Breast epithelium (tissue), 4 donors: ENCODE measurements around the gene CYP2B6. TPM values are rescaled to one million over a fixed set of nuclear protein-coding genes. Genes with fewer than 3 reads are reported as not detected.

Experiments
- DNase-seq, 2 donors: peaks; one replicate each; pipeline ENCODE4 v3.0.0-alpha.2; 2019; ENCODE audit warnings: low spot score in 2 of 2
- H3K27ac ChIP-seq, 2 donors: fragments of 200-600 bp; sonication (generic) in 1 of 2; one replicate each; pipeline ENCODE4 v1.5.1; 2016 to 2019; ENCODE audit warnings: mild to moderate bottlenecking in 1 of 2
- H3K27me3 ChIP-seq, 2 donors: fragments of 200-600 bp; sonication (generic) in 1 of 2; one replicate each; pipeline versions ENCODE4 v1.5.1 to v1.6.0; 2017 to 2019; ENCODE audit warnings: control low read depth in 1 of 2, mild to moderate bottlenecking in 1 of 2
- H3K36me3 ChIP-seq: fragments of 200-600 bp; one replicate; pipeline ENCODE4 v1.5.1; 2019
- H3K4me1 ChIP-seq, 2 donors: fragments of 200-600 bp; sonication (generic); one replicate each; pipeline ENCODE4 v1.5.1; 2016 to 2019; ENCODE audit warnings: control low read depth in 1 of 2
- H3K4me3 ChIP-seq, 3 donors: fragments of 200-600 bp; sonication (generic); 1 replicate in 2 of 3; 2 replicates in 1 of 3; pipeline ENCODE4 v1.5.1; 2016 to 2019; ENCODE audit warnings: mild to moderate bottlenecking in 3 of 3, moderate library complexity in 2 of 3
- H3K9me3 ChIP-seq, 2 donors: fragments of 200-600 bp; sonication (generic) in 1 of 2; one replicate each; pipeline ENCODE4 v1.5.1; 2016 to 2019; ENCODE audit warnings: control low read depth in 1 of 2
- POLR2A ChIP-seq: fragments of 450-650 bp; IDR thresholded peaks from one replicate; pipeline ENCODE4 v1.6.1; 2016; ENCODE audit warnings: antibody characterized with exemption, mild to moderate bottlenecking, moderate library complexity
- POLR2AphosphoS5 ChIP-seq, 3 donors: sonication (generic); formaldehyde crosslinking; IDR thresholded peaks; one replicate each; pipeline ENCODE4 v1.6.1; 2017; ENCODE audit warnings: antibody characterized with exemption in 3 of 3
- intact Hi-C: fragments of 100-400 bp; cut with DNase I; formaldehyde crosslinking; loops from one replicate; pipeline ENCODE4 v1.15.1; 2023; ENCODE audit warnings: low total_unique reads
- total RNA-seq, 3 donors: library from RNA; depleted of rRNA; stranded (reverse); fragments of >200 nt; gene quantifications; one replicate each; pipeline ENCODE4 v1.1.0, GENCODE V29; 2016
- TF ChIP-seq, protein P1 (sequence below), 3 donors: fragments of 450-650 bp; IDR thresholded peaks; one replicate each; pipeline ENCODE4 v1.5.1; 2016 to 2017; ENCODE audit warnings: antibody characterized with exemption in 3 of 3, mild to moderate bottlenecking in 3 of 3, moderate library complexity in 3 of 3

The CYP2B6 gene
- total RNA-seq, 3 donors from 2014 or later, result not detected

DNA sequence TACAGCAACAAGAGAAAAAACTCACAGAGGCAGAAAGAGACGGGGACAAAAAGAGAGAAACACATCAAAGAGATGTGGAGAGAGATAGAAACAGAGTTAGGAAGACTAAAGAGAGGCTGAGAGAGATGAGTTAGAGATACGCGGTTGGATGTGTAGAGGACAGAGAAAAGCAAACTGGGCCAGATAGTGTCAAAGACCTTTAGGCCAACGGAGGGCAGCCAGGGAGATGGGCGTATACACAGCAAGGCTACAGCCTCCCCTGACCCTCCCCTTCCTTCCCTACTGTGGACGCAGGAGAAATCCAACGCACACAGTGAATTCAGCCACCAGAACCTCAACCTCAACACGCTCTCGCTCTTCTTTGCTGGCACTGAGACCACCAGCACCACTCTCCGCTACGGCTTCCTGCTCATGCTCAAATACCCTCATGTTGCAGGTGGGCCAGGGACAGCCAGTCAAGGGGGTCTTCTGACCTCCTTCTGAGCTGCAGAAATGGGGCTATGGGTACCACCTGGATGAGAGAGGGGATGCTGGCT lies 18.7 kb downstream of the CYP2B6 start:
- Histone ChIP-seq H3K27ac (no peak overlapping the region), H3K4me3 (no peak overlapping the region), H3K27me3 (peaks cover 0 to 6% of the 10 kb centered on the region in 2 donors), H3K36me3 (no peaks in the 10 kb centered on the region), H3K4me1 (no peaks in the 10 kb centered on the region), H3K9me3 (no peaks in the 10 kb centered on the region)
- no peak for DNase-seq
- TF ChIP-seq POLR2A, result no peak
- TF ChIP-seq, protein P1, sequence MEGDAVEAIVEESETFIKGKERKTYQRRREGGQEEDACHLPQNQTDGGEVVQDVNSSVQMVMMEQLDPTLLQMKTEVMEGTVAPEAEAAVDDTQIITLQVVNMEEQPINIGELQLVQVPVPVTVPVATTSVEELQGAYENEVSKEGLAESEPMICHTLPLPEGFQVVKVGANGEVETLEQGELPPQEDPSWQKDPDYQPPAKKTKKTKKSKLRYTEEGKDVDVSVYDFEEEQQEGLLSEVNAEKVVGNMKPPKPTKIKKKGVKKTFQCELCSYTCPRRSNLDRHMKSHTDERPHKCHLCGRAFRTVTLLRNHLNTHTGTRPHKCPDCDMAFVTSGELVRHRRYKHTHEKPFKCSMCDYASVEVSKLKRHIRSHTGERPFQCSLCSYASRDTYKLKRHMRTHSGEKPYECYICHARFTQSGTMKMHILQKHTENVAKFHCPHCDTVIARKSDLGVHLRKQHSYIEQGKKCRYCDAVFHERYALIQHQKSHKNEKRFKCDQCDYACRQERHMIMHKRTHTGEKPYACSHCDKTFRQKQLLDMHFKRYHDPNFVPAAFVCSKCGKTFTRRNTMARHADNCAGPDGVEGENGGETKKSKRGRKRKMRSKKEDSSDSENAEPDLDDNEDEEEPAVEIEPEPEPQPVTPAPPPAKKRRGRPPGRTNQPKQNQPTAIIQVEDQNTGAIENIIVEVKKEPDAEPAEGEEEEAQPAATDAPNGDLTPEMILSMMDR (IDR thresholded peaks at IDR 0.05), result no peak
- TF ChIP-seq POLR2AphosphoS5 (IDR thresholded peaks at IDR 0.05), result no peak
- intact Hi-C loops, result no loop called here

DNA sequence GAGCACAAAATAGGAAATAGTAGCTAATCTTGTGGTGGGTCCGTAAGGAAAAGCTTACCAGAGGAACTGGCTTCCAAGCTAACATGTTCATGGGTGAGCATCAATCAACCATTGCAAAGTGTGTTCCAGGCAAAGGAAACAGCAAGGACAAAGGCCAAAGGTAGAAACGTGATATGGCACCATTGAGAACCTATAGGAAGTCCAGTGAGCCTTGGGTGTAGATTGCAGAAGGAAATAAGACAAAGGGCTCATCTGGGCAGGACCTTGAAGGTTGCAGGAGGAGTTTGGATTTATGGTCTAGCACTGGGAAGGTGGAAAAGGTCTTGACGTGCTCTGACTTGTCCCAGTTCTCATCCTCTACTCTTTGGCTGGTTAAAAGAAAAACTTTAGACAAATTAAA lies 22.3 kb downstream of the CYP2B6 start:
- TF ChIP-seq POLR2AphosphoS5 (IDR thresholded peaks at IDR 0.05), result no peak
- no peak for TF ChIP-seq POLR2A
- TF ChIP-seq, protein P1 (IDR thresholded peaks at IDR 0.05), result no peak
- DNase-seq, result no peak
- H3K27ac ChIP-seq, result no peak overlapping the region

DNA sequence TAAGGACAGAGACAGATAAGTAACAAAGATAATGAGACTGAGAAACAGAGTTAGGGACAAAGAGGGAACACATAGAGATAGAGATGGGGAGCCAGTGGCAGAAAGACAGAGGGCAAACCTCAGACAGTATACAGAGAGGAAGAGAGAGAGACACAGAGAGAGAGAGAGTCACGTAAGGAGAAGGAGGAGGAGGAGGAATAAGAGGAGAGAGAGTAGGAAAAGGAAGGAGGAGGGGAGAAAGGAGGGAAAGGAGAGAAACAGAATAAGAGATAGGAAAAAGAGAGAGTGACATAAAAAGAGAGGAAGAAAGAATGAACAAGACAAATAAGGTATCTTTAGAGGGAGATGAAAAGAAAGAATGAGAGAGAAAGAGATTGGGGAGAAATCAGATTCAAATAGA lies 23.6 kb downstream of the CYP2B6 start:
- H3K36me3 ChIP-seq, result no peaks in the 10 kb centered on the region
- H3K27ac ChIP-seq, result no peak overlapping the region
- TF ChIP-seq POLR2AphosphoS5 (IDR thresholded peaks at IDR 0.05) (no peak), POLR2A (no peak)
- H3K4me3 ChIP-seq, result no peak overlapping the region
- H3K9me3 ChIP-seq, result no peaks in the 10 kb centered on the region
- intact Hi-C loops, result no loop called here
- no peak for DNase-seq
- H3K27me3 ChIP-seq, result peaks cover 0 to under 1% of the 10 kb centered on the region in 2 donors
- H3K4me1 ChIP-seq, result no peaks in the 10 kb centered on the region

More for the DNA sequence above, 22.3 kb downstream of the CYP2B6 start:
- intact Hi-C loops, result no loop called here
- Histone ChIP-seq H3K27me3 (no peaks in the 10 kb centered on the region), H3K36me3 (no peaks in the 10 kb centered on the region), H3K4me1 (no peaks in the 10 kb centered on the region), H3K9me3 (no peaks in the 10 kb centered on the region), H3K4me3 (no peak overlapping the region)

DNA sequence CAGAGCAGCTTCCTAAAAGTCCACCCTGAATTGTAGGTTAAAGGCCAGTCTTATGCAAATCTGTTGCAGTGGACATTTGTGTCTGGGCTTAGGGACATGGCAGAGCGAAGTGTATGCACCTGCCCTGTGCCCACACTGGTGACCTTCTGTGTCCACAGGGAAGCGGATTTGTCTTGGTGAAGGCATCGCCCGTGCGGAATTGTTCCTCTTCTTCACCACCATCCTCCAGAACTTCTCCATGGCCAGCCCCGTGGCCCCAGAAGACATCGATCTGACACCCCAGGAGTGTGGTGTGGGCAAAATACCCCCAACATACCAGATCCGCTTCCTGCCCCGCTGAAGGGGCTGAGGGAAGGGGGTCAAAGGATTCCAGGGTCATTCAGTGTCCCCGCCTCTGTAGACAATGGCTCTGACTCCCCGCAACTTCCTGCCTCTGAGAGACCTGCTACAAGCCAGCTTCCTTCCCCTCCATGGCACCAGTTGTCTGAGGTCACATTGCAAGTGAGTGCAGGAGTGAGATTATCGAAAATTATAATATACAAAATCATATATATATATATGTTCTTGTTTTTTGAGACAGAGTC lies 25.5 kb downstream of the CYP2B6 start:
- H3K4me1 ChIP-seq, result no peaks in the 10 kb centered on the region
- H3K4me3 ChIP-seq, result no peak overlapping the region
- H3K27me3 ChIP-seq, result peaks cover 0 to 11% of the 10 kb centered on the region in 2 donors
- no peak for DNase-seq
- H3K9me3 ChIP-seq, result no peaks in the 10 kb centered on the region
- H3K27ac ChIP-seq, result no peak overlapping the region
- TF ChIP-seq POLR2AphosphoS5 (IDR thresholded peaks at IDR 0.05) (no peak), POLR2A (no peak)
- TF ChIP-seq, protein P1 (IDR thresholded peaks at IDR 0.05), result no peak
- intact Hi-C loops, result no loop called here
- no peaks in the 10 kb centered on the region for H3K36me3 ChIP-seq

DNA sequence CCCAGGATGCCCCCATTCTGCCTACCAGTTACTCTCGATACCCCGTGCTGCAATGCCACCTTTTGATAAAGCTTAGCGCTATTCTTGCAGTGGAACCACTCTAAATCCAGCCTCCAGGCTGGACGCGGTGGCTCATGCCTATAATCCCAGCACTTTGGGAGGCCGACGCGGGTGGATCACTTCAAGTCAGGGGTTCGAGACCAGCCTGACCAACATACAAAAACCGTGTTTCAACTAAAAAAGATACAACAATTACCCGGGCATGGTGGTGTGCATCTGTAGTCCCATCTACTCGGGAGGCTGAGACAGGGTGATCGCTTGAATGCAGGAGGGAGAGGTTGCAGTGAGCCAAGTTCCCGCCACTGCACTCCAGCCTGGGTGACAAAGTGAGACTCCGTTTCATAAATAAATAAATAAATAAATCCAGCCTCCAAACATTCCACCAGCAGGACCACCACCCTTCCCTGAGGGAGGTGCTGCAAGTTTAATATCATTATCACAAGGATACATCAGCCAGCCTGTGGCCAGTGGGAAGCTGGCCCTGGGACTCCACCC lies 27.7 kb downstream of the CYP2B6 start:
- Histone ChIP-seq H3K36me3 (no peaks in the 10 kb centered on the region), H3K4me1 (no peaks in the 10 kb centered on the region), H3K9me3 (no peaks in the 10 kb centered on the region), H3K4me3 (no peak overlapping the region), H3K27ac (no peak overlapping the region), H3K27me3 (peaks cover 0 to 16% of the 10 kb centered on the region in 2 donors)
- no peak for DNase-seq
- TF ChIP-seq POLR2AphosphoS5 (IDR thresholded peaks at IDR 0.05) (no peak), POLR2A (no peak)
- TF ChIP-seq, protein P1 (IDR thresholded peaks at IDR 0.05), result no peak
- intact Hi-C loops, result no loop called here
